Lung (tissue), 12 donors: ENCODE data around the gene RAB34. TPM values are rescaled to one million over a fixed set of nuclear protein-coding genes. Genes with fewer than 3 reads are reported as not detected.

Experiments used
- ATAC-seq: fragments of 200-7000 bp; cut with Tn5 transposase; one replicate; pipeline ENCODE4 v1.9.1; 2020; ENCODE audit warnings: moderate number of reproducible peaks; ENCODE audit not compliant: insufficient read depth, low FRiP score
- DNase-seq, 3 donors: peaks; one replicate each; pipeline ENCODE4 v3.0.0-alpha.2; 2013 to 2017
- H3K27ac ChIP-seq, 2 donors: one replicate each; pipeline ENCODE4 v1.5.1; 2013; ENCODE audit warnings: mild to moderate bottlenecking in 2 of 2, moderate library complexity in 2 of 2, control low read depth in 1 of 2, inconsistent platforms in 1 of 2, low read depth in 1 of 2, low read length in 1 of 2
- H3K27me3 ChIP-seq, 3 donors: one replicate each; pipeline ENCODE4 v1.5.1; 2013; ENCODE audit warnings: low read length in 2 of 3; ENCODE audit not compliant: control insufficient read depth in 3 of 3, insufficient read depth in 3 of 3
- H3K36me3 ChIP-seq, 4 donors: one replicate each; pipeline ENCODE4 v1.5.1; 2013; ENCODE audit warnings: low read length in 4 of 4, mild to moderate bottlenecking in 1 of 4, moderate library complexity in 1 of 4; ENCODE audit not compliant: control insufficient read depth in 4 of 4, insufficient read depth in 4 of 4
- H3K4me1 ChIP-seq, 5 donors: one replicate each; pipeline ENCODE4 v1.5.1; 2013; ENCODE audit warnings: low read length in 5 of 5, mild to moderate bottlenecking in 2 of 5, moderate library complexity in 1 of 5; ENCODE audit not compliant: control insufficient read depth in 5 of 5, insufficient read depth in 5 of 5
- H3K4me3 ChIP-seq: one replicate; pipeline ENCODE4 v1.5.1; 2013; ENCODE audit warnings: mild to moderate bottlenecking, control low read depth, moderate library complexity
- H3K9ac ChIP-seq, 2 donors: one replicate each; pipeline ENCODE4 v1.5.1; 2013; ENCODE audit warnings: low read length in 2 of 2, control low read depth in 1 of 2; ENCODE audit not compliant: insufficient read depth in 1 of 2
- H3K9me3 ChIP-seq, 4 donors: one replicate each; pipeline ENCODE4 v1.5.1; 2013; ENCODE audit warnings: low read length in 3 of 4, mild to moderate bottlenecking in 1 of 4, moderate library complexity in 1 of 4; ENCODE audit not compliant: control insufficient read depth in 4 of 4, insufficient read depth in 3 of 4
- WGBS, 2 donors: extraction: QIAGEN DNeasy Blood & Tissue Kit; methylation state at CpG; one replicate each; pipeline ENCODE4 v1.1.7; 2013; 5-methylcytosine and 5-hydroxymethylcytosine counted together
- polyA plus RNA-seq, 2 donors: library from polyadenylated mRNA; stranded (reverse); fragments of 200-250 nt; gene quantifications; one replicate each; pipeline ENCODE4 v1.2.1, GENCODE V29; 2013
- total RNA-seq, 2 donors: library from RNA; depleted of rRNA in 1 of 2; stranded (reverse); fragments of >200 nt in 1 of 2; gene quantifications; one replicate each; pipeline ENCODE4 v1.2.1, GENCODE V29; 2014 to 2021
- TF ChIP-seq, protein P1 (sequence below): IDR thresholded peaks from 2 replicates; pipeline ENCODE4 v1.5.1; 2012; ENCODE audit warnings: mild to moderate bottlenecking; ENCODE audit errors: control extremely low read depth, extremely low read depth
- donor health status: control.
- donor health status: control.
- donor health status: Bipolar disorder and iron deficiency.
- donor health status: healthy.
- donor health status: DM: yes; HTN: yes; CAD: no.

The RAB34 gene
- total and polyA plus RNA-seq, 4 donors = 77.8 to 103 (median 97.2) TPM

DNA sequence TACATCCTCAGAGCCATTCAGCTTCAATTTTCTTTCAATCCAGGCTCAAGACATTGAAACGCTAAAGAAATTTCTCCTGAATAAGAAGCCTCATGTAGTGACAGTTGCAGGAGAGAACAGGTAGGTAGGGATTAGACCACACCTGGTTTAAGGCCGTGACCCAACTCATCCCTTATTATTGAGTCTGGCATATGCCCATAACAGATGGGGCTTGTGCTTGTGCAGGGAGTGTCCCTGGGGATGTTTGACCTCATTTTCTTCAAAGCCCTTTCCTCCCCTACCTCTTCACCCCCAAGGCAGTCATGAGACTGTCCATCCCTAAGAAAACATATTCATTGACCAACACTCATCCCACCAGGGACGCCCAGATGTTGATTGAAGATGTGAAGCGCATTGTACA lies 31.4 kb downstream of the RAB34 start:
- WGBS, 2 donors = 90 to 96% methylated on average over 4 of the region's 4 CpGs
- DNase-seq (no peak), ATAC-seq (no peak)
- Histone ChIP-seq H3K4me3 (no peak overlapping the region), H3K4me1 (peaks cover 0 to 3% (median 0%) of the 10 kb centered on the region in 5 donors), H3K9ac (no peak overlapping the region), H3K27ac (no peak overlapping the region), H3K9me3 (no peaks in the 10 kb centered on the region), H3K27me3 (no peaks in the 10 kb centered on the region), H3K36me3 (peaks cover 77 to 84% (median 79%) of the 10 kb centered on the region in 4 donors)
- TF ChIP-seq, protein P1, sequence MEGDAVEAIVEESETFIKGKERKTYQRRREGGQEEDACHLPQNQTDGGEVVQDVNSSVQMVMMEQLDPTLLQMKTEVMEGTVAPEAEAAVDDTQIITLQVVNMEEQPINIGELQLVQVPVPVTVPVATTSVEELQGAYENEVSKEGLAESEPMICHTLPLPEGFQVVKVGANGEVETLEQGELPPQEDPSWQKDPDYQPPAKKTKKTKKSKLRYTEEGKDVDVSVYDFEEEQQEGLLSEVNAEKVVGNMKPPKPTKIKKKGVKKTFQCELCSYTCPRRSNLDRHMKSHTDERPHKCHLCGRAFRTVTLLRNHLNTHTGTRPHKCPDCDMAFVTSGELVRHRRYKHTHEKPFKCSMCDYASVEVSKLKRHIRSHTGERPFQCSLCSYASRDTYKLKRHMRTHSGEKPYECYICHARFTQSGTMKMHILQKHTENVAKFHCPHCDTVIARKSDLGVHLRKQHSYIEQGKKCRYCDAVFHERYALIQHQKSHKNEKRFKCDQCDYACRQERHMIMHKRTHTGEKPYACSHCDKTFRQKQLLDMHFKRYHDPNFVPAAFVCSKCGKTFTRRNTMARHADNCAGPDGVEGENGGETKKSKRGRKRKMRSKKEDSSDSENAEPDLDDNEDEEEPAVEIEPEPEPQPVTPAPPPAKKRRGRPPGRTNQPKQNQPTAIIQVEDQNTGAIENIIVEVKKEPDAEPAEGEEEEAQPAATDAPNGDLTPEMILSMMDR = no peak

DNA sequence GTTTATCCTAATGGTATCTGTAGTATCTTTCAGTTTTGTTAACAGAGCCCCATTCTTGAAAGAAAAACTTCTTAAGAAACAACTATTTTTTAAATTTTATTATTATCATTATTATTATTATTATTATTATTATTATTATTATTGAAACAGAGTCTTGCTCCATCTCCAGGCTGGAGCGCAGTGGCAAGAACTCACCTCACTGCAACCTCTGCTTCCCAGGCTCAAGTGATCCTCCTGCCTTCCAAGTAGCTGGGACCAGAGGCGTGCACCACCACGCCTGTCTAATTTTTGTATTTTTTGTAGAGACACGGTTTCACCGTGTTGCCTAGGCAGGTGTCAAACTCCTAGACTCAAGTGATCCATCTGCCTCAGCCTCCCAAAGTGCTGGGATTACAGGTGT lies 32.3 kb downstream of the RAB34 start:
- no peak overlapping the region for H3K4me3 ChIP-seq
- TF ChIP-seq, protein P1 = no peak
- no peak for ATAC-seq
- H3K9me3 ChIP-seq = no peaks in the 10 kb centered on the region
- no peak for DNase-seq
- H3K9ac ChIP-seq = no peak overlapping the region
- 94 to 96% methylated on average over 5 of the region's 5 CpGs for WGBS, 2 donors
- no peaks in the 10 kb centered on the region for H3K27me3 ChIP-seq
- H3K36me3 ChIP-seq = peaks cover 69 to 82% (median 80%) of the 10 kb centered on the region in 4 donors
- H3K4me1 ChIP-seq = peaks cover 0 to 3% (median 0%) of the 10 kb centered on the region in 5 donors
- no peak overlapping the region for H3K27ac ChIP-seq

DNA sequence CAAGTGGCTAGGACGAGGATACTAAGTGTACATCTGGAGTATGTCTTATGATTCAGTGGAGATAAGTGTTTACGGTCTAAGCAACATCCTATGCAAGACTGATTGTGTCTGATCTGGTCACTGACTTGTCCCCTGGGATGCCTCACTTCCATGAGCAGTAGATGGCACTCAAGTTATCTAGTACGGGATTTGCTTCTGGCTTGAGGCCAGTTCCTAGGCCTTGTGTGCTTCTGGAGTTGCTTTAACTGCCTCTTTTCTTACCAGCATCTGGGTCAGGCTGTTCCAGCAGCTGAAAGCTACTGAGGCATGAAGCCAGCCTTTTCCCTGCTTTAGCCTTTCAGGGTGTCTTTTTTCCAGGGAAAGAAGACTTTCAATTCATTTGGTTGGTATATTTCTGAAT lies 32.7 kb downstream of the RAB34 start:
- ATAC-seq = no peak
- H3K9me3 ChIP-seq = no peaks in the 10 kb centered on the region

More for the DNA sequence above, 32.7 kb downstream of the RAB34 start:
- TF ChIP-seq, protein P1 = no peak
- no peak overlapping the region for H3K27ac ChIP-seq
- H3K4me3 ChIP-seq = no peak overlapping the region
- H3K36me3 ChIP-seq = peaks cover 65 to 81% (median 76%) of the 10 kb centered on the region in 4 donors
- WGBS, 2 donors = 60 to 80% methylated on average over 3 of the region's 3 CpGs
- H3K4me1 ChIP-seq = peaks cover 0 to 3% (median 0%) of the 10 kb centered on the region in 5 donors
- DNase-seq = peak; percentile 70 to 91 (median 87)
- H3K9ac ChIP-seq = no peak overlapping the region
- H3K27me3 ChIP-seq = no peaks in the 10 kb centered on the region
